HL-60 (cell line): ENCODE data around the gene TAF5.

Experiments used
- DNase-seq, 2 experiments: peaks; one replicate each; pipeline ENCODE4 v3.0.0-alpha.2; 2010 to 2020; ENCODE audit warnings: low read depth in 1 of 2, low spot score in 1 of 2
- H3K27ac ChIP-seq: fragments of 250-450 bp; sonication (Bioruptor Pico); replicated peaks from 2 replicates; pipeline ENCODE4 v1.5.1; 2020; ENCODE audit warnings: mild to moderate bottlenecking, moderate library complexity
- H3K27me3 ChIP-seq: fragments of 250-450 bp; sonication (Bioruptor Pico); 2 replicates; pipeline ENCODE4 v1.5.1; 2021; ENCODE audit warnings: mild to moderate bottlenecking, moderate library complexity; ENCODE audit not compliant: insufficient read depth, poor library complexity, severe bottlenecking
- H3K4me3 ChIP-seq: replicated peaks from 2 replicates; pipeline ENCODE4 v1.5.1; 2011; ENCODE audit warnings: mild to moderate bottlenecking, control low read depth, low read length; ENCODE audit not compliant: insufficient read depth
- GABPA ChIP-seq: IDR thresholded peaks from 2 replicates; pipeline ENCODE4 v1.6.1; 2012; ENCODE audit warnings: low read depth
- POLR2AphosphoS5 ChIP-seq: IDR thresholded peaks from 2 replicates; pipeline ENCODE4 v1.6.1; 2012; ENCODE audit warnings: low read depth
- SPI1 ChIP-seq: IDR thresholded peaks from 2 replicates; pipeline ENCODE4 v1.6.1; 2012; ENCODE audit warnings: low read depth, mild to moderate bottlenecking, borderline replicate concordance
- TF ChIP-seq, protein P1 (sequence below): IDR thresholded peaks from one replicate; pipeline ENCODE4 v1.5.1; 2011; ENCODE audit warnings: low read length, control low read depth, inconsistent platforms; ENCODE audit not compliant: insufficient read depth
- TF ChIP-seq, protein P2 (sequence below): IDR thresholded peaks from 2 replicates; pipeline ENCODE4 v1.6.1; 2012; ENCODE audit warnings: low read depth; ENCODE audit not compliant: insufficient replicate concordance

The TAF5 gene

DNA sequence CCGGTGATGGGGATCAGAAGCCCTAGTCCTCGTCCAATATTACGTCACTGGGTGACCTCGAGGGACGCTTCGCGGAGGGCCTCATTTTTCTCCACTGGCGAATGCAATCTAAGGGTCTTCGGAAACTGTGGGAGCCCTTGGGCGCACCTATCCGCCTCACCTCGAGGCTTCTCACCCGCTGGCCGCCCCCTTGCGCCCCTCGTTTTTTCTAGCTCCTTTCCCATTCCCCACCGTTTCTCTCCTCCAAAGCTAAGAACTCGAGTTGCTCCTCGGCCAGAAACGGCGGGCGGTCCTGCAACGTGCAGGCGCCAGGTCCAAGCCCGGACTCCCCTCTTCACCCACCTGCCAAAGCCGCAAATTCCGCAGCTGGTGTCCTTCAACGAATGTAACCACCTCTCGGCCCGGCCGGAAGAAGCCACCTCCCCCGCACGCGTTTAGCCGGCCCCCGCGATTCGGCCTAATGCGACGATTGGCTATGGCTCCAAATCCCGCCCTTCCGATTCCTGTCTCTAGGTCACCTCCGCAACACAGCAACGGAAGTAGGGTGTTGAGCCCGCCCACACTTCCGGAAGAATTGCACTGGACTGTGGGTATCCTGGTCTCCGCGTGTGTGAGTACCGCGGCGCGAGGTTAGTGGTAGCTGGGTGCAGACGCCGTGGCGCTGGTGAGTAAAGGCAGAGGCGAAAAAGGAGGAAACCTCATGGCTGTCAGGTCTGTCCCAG, 28.5 kb downstream of the TAF5 start, which contains the start of the genes ATP5MK and PDCD11:
ATP5MK (minus strand) TSS at position 409 of the 722 bp plus-strand sequence. CDS start 4,018 bp downstream, outside the sequence.
PDCD11 (plus strand) TSS at position 560 of the 722 bp plus-strand sequence. CDS start 1,801 bp downstream, outside the sequence.
- H3K27ac ChIP-seq = peak within 1 kb of the TSS; percentile 88
- DNase-seq = peak; percentile 99
- peak within 1 kb of the TSS; percentile 77 for H3K4me3 ChIP-seq
- TF ChIP-seq GABPA (peak; percentile 97), POLR2AphosphoS5 (peak; percentile 96), SPI1 (no peak)
- TF ChIP-seq, protein P1, sequence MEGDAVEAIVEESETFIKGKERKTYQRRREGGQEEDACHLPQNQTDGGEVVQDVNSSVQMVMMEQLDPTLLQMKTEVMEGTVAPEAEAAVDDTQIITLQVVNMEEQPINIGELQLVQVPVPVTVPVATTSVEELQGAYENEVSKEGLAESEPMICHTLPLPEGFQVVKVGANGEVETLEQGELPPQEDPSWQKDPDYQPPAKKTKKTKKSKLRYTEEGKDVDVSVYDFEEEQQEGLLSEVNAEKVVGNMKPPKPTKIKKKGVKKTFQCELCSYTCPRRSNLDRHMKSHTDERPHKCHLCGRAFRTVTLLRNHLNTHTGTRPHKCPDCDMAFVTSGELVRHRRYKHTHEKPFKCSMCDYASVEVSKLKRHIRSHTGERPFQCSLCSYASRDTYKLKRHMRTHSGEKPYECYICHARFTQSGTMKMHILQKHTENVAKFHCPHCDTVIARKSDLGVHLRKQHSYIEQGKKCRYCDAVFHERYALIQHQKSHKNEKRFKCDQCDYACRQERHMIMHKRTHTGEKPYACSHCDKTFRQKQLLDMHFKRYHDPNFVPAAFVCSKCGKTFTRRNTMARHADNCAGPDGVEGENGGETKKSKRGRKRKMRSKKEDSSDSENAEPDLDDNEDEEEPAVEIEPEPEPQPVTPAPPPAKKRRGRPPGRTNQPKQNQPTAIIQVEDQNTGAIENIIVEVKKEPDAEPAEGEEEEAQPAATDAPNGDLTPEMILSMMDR = no peak
- TF ChIP-seq, protein P2, sequence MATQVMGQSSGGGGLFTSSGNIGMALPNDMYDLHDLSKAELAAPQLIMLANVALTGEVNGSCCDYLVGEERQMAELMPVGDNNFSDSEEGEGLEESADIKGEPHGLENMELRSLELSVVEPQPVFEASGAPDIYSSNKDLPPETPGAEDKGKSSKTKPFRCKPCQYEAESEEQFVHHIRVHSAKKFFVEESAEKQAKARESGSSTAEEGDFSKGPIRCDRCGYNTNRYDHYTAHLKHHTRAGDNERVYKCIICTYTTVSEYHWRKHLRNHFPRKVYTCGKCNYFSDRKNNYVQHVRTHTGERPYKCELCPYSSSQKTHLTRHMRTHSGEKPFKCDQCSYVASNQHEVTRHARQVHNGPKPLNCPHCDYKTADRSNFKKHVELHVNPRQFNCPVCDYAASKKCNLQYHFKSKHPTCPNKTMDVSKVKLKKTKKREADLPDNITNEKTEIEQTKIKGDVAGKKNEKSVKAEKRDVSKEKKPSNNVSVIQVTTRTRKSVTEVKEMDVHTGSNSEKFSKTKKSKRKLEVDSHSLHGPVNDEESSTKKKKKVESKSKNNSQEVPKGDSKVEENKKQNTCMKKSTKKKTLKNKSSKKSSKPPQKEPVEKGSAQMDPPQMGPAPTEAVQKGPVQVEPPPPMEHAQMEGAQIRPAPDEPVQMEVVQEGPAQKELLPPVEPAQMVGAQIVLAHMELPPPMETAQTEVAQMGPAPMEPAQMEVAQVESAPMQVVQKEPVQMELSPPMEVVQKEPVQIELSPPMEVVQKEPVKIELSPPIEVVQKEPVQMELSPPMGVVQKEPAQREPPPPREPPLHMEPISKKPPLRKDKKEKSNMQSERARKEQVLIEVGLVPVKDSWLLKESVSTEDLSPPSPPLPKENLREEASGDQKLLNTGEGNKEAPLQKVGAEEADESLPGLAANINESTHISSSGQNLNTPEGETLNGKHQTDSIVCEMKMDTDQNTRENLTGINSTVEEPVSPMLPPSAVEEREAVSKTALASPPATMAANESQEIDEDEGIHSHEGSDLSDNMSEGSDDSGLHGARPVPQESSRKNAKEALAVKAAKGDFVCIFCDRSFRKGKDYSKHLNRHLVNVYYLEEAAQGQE = peak; percentile 11
- no peaks in the 10 kb centered on the region for H3K27me3 ChIP-seq

GRCh38 chr10:103396789-103397087, 29.0 kb downstream of the TAF5 start:
- Histone ChIP-seq H3K27me3 (no peaks in the 10 kb centered on the region), H3K4me3 (peak overlapping the region; percentile 77), H3K27ac (peak overlapping the region; percentile 88)
- TF ChIP-seq, protein P1 = no peak
- TF ChIP-seq GABPA (no peak), SPI1 (no peak), POLR2AphosphoS5 (no peak)
- TF ChIP-seq, protein P2 = no peak
- DNase-seq = no peak

DNA sequence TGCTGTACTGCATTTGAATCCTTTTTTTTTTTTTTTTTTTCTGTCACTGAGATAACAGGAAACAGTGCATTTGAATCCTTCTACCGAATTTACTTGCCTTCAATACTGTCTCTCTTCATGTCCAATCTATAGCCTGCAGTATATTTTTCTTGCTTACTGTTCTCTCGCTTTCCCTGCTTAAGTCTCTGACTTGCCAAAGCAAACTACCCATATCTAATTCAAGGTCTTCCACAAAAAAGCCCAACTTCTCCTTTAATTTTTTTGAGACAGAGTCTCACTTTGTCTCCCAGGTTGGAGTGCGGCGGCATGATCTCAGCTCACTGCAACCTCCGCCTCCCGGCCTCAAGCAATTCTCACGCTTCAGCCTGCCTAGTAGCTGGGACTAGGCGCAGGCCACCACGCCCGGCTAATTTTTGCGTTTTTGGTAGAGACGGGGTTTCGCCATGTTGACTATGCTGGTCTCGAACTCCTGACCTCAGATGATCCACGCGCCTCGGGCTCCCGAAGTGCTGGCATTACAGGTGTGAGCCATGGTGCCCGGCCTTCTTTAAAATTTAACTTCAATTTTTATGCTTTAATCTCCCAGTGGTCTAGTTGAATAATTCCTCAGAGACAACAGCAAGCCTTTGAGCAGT, 29.5 kb downstream of the TAF5 start:
- peak in 1 of 2 experiments; percentile 40 for DNase-seq
- peak overlapping the region; percentile 88 for H3K27ac ChIP-seq
- H3K4me3 ChIP-seq = peak overlapping the region; percentile 77
- no peak for TF ChIP-seq POLR2AphosphoS5
- TF ChIP-seq, protein P1 = no peak
- no peak for TF ChIP-seq GABPA
- TF ChIP-seq, protein P2 = no peak
- no peak for TF ChIP-seq SPI1
- H3K27me3 ChIP-seq = no peaks in the 10 kb centered on the region
